GM04503 (cell line): ENCODE measurements around the gene TADA2B.

Experiments used
- DNase-seq: peaks from one replicate; pipeline ENCODE4 v3.0.0-alpha.2; 2012; ENCODE audit warnings: low read depth

The TADA2B gene

DNA sequence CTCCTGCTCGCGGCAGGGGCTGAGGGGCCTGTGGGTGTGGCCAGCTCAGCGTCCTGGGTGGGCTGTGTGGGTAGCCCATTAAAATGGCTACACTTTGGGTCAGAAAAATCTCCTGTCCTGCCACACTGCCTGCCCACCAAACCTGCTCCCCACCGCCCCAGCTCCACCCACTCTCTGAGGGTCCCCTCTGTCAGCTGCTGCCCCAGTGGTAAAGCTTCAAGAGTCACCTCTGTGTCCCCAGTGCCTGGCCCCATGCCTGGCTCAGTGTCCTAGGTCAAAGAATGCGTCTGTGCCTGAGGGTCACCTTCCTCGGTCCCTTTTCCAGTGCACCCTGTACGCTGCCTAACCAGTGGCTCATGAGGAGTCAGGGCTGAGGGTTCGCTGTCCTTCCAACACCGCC lies 24.9 kb upstream of the TADA2B start:
- DNase-seq, result no peak

GRCh38 chr4:7019367-7019766 lies 23.8 kb upstream of the TADA2B start:
- no peak for DNase-seq

GRCh38 chr4:7020290-7020689 lies 22.9 kb upstream of the TADA2B start:
- DNase-seq, result no peak

GRCh38 chr4:7020856-7021255 lies 22.3 kb upstream of the TADA2B start:
- DNase-seq, result no peak

- no peak for DNase-seq
Measured at GRCh38 chr4:7021355-7021754, 21.8 kb upstream of the TADA2B start.

DNA sequence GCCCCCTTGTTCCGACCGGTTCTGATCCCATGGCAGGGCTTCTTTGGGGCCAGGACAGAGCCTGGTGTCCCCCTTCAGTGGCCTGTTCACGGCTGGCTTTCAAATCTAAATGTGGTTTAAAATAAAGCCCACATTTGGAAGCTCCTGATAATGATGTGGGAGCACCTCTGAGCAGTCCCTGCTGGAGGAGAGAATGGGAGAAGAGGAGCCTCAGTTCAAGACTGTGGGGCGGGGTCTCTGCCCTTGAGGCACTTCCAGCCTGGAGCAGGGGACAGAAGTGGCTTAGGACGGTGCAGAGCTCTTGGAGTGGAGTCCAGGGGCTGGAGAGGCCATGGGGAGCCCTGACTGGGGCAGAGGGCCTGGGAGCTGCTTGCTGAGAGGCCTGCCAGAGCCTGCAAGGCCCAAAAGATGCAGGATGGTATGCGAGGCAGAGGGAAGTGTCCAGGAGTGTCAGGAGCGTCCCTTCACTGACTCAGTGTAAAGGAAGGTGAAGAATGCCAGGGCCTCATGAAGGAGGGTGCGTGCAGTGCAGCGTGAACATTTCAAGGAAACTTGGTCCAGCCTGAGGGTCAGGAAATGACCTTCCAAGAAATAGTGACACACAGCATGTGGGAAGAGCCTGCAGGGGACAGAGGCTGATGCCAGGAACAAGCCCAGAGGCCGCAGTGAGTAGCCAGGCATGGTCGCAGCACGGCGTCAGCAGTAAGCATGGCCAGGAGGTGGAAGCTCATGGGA lies 21.1 kb upstream of the TADA2B start:
- peak; percentile 83 for DNase-seq

GRCh38 chr4:7023486-7023885 lies 19.7 kb upstream of the TADA2B start:
- no peak for DNase-seq

GRCh38 chr4:7023901-7024300 lies 19.3 kb upstream of the TADA2B start:
- no peak for DNase-seq

DNA sequence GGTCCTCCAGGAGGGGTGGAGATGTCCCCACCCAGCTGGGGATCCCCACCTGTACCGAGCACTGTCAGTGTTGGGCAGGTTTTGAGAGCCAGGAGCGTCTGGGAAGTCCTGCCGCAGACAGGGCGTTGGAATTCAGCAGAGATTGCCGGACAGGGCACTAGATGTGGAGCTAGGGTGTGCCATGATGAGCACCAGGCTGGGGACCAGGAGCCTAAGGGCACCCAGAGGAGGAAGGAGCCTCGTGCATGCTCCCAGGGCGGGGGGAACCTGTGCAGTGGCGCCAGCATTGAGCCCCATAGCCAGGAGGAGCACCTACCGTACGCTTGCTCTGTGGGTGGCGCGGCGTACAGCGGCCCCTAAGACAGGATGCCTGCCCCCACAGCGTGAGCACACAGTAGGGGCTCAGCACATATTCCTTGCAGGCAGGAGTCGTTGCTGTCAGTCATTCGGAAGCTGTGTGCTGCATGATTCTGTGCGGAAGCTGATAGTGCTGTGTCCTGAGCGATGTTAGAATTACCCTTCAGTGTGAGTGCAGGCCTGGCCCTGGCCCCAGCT lies 18.8 kb upstream of the TADA2B start:
- no peak for DNase-seq

- no peak for DNase-seq
Measured at GRCh38 chr4:7025040-7025602, 18.1 kb upstream of the TADA2B start.

DNA sequence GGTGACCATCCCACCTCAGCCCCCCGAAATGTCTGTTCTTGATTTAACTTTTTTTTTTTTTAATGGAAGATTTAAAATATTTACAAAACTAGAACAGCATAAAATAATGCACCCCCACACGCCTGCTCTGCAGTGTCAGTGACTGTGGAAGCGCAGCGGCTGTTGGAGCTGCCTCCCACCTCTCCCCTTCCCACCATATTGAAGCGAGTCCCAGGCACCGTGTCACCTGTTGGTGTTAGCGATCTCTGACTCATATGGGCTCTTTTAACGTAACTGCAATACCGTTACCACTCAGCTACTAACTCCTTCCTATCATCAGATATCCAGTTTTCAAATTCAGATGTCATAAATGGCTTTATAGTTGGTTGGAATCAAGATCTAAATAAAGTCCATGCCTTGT lies 17.1 kb upstream of the TADA2B start:
- no peak for DNase-seq

DNA sequence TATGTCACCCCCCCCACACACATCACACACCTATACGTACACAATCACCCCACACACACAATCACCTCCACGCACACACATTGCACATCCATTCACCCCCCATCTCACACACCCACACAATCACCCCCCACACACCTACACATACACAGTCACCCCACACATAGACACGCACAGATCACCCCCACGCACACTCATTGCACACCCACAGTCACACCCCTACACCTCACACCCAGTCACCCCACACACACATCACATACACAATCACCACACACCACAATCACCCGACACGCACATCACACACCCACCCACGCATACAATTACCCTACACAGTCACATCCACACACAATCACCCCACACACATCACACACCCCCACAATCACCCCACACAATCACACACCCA lies 15.9 kb upstream of the TADA2B start:
- no peak for DNase-seq

DNA sequence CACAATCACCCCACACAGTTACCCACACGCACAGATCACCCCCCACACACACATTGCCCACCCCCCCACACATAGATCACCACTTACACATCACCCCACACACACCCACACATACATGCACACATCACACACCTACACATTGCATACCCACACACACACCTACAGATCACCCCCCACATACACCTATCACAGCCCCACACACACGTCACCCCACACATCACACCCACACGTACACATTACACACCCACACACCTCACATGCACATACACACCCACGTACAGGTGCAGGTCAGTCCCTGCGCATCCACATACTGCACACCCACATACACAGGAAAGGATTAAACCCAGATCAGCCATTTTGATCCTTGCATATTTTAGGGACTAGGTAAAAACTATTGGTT lies 15.3 kb upstream of the TADA2B start:
- no peak for DNase-seq

GRCh38 chr4:7029212-7029611 lies 14.0 kb upstream of the TADA2B start:
- DNase-seq, result no peak

- DNase-seq, result no peak
Measured at GRCh38 chr4:7029921-7030320, 13.3 kb upstream of the TADA2B start.

GRCh38 chr4:7030856-7031255 lies 12.3 kb upstream of the TADA2B start:
- DNase-seq, result no peak

GRCh38 chr4:7031558-7032449 lies 11.4 kb upstream of the TADA2B start:
- no peak for DNase-seq

DNA sequence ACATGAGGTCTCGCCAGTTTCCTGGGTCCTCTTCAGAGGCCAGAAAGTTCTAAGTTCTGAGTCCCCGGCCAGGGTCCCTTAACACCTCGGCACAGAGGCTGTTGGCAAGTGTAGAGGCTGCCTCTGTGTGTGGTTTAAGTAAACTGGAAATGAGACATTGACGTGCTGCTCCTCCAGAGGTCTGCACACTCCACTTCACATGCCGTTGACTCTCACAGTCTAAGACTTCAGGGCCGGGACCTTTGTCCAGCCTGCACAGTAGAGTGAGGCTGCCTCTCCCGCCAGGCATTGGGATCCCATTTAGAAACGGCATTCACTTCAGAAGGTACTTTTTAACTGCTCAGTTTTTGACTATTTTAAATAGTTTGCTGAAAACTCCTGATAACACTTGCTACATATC lies 10.6 kb upstream of the TADA2B start:
- DNase-seq, result no peak

DNA sequence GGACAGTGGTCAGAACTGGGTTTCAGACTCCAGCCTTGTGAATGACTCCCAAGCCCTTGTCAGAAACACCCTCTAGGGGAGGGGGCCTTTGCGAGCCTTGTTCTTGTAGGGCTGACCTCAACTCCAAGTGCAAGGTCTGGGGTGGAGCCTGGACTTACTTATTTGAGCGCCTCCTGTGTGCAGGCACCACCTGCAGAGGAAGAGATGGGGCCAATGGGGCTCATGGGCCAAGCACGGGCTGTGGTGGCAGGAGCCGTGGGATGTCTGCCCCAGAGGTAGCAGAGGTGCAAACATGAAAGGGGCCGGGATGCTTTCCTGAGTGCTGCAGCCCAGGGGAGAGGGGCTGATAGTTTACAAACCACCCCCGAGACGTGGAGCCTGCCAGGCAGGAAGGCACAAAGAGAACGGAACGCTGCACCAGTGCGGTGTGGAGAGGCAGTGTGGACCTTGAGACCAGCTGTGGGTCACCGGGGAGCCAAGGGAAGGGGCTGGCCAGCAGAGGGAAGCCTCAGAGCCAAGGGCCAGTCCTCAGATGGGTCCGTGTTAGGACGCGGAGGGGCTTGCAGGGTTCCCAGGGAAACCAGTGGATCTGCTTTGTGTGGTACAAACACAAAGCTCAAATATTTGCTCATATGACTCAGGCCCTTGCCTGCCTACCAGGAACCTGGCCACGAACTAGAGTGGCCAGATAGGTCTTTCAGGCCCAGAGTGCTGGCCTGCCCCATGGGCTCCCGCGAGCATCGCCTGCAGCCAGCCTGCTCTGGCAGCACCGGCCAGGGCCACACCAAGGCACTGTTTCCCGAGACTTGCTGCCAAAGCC lies 8.7 kb upstream of the TADA2B start:
- peak; percentile 25 for DNase-seq

DNA sequence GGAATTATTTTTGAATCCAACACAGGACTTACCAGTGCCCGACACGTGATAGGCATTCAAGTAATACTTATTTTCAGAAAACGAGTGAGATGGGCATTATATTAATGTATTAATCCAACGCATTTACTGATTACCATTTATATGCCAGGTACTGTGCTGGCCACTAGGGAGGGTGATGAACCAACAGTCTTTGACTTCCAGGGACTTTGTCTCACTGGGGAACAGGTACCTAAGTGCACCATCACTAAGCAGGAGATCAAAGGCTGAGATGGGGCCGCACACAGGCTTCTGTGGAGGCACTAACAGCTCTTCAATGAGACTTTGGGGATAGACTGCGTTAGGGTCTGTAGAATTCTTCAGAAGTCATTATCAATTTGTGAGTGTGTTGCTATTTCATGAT lies 5.7 kb upstream of the TADA2B start:
- DNase-seq, result no peak

GRCh38 chr4:7040765-7041164 lies 2.4 kb upstream of the TADA2B start:
- DNase-seq, result no peak

GRCh38 chr4:7041246-7041645 lies 1.9 kb upstream of the TADA2B start:
- DNase-seq, result no peak
